NOMO-1 treated with DMSO at 0.1 percent for 48 hours (cell line): ENCODE measurements around the gene HIP1.
"Not testable (repeated sequence)": the region's sequence is repeated elsewhere in the genome, so short reads cannot be mapped to it uniquely, and the experiment has no call there.

Experiments
- DNase-seq: peaks from one replicate; lab custom pipeline; 2025; ENCODE audit not compliant: unreplicated experiment; lab: John Stamatoyannopoulos, UW

Gene HIP1

DNA sequence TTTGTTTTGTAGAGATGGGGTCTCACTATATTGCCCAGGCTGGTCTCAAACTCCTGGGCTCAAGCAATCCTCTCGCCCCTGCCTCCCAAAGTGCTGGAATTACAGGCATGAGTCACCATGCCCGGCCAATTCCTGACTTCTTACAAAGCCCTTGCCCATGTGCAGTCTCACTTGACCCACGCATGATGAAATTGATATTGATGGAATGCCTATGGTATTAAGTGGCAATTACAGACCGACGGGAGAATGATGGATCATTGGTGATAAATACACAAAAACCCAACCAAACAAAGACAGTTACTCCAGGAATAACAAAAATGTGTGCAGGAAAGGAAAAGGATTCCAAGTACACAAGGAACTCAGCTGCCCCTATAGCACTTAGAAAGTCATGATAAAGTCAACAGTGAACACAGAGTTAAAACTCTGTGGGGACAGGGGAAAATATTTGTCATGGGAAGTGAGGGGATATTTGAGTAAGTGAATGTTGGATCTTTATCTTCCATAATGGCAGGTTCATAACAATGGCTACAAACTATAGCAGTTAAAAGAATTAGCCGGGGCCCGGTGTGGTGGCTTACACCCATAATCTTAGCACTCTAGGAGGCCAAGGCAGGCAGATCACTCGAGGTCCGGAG lies 21.6 kb downstream of the HIP1 start:
- DNase-seq: no peak

DNA sequence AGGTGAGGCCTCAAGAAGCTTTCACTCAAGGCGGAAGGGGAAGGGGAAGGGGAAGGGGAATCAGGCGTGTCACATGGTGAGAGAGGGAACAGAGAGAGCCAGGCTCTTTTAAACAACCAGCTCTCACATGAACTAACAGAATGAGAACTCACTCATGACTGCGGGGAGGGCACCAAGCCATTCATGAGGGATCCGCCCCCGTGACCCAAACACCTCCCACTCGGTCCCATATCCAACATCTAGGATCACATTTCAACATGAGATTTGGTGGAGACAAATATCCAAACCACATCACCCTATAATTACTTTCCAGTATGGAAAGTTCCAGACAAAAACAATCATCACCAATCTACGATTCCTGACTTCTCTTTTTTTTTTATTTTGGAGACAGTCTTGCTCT lies 22.9 kb downstream of the HIP1 start:
- no peak for DNase-seq

DNA sequence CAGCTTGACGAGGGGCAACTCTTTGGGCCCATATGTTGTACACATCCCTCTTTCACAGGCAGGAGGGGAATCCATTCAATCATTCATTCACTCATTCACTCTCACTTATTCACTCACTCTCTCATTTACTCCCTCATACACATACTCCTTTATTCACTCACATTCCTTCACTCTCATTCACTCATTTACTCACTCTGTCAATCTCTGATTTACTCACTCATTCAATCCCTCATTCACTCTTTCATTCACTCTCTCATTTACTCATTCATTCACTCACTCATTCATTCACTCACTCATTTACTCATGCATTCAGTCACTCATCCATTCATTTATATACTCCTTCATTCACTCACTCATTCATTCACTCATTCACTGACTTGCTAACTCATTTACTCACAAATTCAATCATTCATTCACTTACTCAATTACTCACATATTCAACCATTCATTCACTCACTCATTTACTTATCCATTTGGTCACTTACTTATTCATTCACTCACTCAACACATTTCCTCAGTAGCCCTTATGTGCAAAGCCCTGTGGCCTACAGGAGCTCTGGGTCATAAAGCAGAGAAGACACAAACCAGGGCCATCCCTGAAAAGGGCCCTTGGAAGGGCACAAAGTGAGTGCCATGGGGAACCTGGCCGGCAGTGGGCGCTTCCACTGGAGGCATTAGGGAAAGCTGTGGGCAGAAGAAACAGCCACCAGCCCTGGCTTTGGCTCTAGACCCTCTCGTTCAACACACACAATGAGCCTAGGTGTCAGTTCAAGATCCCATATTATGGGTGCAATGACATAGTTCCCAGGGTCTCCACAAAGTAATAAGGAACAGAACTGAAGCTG lies 26.0 kb downstream of the HIP1 start:
- DNase-seq: no peak

DNA sequence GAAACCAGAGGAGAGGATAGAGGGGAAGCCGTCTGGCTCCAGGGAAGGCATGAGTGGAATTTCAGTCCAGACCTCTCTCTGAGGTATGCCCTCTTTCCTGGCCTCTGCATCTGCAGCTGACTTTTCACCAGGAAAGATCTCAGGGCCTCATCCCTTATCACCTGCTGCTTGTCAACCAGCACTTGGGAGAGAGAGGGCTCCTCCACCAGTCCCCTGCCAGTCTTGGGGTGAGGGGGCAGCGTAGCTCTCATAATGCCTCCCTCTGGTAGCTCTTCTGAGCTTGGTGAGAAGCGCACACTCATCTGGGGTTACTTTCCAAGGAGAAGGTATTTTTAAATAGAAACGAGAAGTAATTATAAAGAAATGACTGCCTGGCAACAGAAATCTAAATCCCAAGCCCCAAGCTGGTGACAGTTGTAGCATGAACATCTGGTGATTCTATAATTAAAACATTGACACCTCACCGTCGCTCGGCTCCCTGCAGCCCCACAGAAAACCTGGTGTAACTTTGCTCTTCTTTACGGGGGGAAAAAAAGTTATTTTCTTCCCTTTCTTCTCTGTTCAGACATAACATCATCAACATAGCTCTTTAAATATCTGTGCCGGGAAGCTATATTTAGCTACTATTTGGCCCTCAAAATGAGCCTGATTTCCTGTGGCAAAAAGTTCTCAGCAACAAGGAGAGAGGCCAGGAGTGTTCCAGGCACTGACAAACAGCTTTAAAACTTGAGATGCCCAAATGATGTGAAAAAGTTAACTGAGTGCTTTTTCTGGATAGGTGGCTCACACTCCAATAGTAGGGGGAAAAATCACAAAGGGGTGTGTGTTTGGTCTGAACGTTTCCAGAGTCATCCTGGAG lies 26.9 kb downstream of the HIP1 start:
- peak; percentile 100 for DNase-seq

DNA sequence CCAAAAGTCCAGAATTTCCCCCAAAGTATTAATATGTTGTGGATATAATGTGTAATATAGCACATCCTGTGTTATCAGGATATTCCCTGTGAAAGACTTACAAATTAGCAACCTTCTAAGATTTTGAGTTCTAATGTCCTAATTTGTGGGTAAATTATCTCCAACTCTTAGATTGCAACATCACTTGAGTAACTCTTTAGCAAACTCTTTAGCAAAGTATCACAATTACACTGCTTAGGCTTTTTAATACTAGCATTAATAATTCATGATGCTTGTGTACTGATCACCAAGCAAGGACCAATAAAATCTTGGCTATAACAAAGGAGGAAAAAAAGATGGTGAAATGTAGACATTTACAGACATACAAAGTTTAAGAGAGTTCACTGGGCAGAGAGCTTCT lies 27.7 kb downstream of the HIP1 start:
- DNase-seq: peak; percentile 89

DNA sequence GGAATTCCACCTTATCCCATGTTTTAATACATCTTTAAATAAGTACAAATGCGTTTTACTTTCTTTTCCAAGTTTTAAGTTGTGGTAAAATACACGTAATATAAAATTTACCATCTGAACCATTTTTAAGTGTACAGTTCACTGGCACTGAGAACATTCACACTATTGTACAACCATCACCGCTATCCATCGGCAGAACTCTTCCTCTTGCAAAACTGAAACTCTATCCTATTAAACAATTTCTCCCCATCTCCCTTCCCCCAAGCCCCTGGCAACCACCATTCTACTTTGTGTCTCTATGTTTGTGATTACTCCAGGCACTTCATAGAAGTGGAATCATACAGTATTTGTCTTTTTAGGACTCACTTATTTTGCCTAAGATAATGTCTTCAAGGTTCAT lies 33.8 kb downstream of the HIP1 start:
- peak; percentile 73 for DNase-seq

GRCh38 chr7:75702515-75702914 lies 36.2 kb downstream of the HIP1 start:
- no peak for DNase-seq

- DNase-seq: no peak
These were observed 38.7 kb downstream of the HIP1 start for GRCh38 chr7:75699993-75700392.

DNA sequence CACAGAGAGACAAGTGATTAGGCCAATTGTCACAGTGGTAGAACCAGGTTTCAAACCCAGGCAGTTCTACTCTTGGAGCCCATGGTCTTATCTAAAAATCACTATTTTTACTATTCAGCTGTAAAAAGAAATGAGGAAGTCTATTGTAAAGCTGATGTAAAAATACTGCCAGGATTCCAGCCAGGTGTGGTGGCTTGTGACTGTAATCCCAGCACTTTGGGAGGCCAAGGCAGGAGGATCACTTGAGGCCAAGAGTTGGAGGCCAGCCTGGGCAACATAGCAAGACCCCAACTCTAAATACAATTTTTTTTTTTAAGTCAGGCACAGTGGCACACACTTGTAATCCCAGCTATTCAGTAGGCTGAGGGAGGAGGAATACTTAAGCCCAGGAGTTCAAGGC lies 40.4 kb downstream of the HIP1 start:
- no peak for DNase-seq

- DNase-seq: no peak
These were observed 42.3 kb downstream of the HIP1 start for GRCh38 chr7:75696263-75697037.

GRCh38 chr7:75694638-75695399 lies 43.9 kb downstream of the HIP1 start:
- DNase-seq: no peak

DNA sequence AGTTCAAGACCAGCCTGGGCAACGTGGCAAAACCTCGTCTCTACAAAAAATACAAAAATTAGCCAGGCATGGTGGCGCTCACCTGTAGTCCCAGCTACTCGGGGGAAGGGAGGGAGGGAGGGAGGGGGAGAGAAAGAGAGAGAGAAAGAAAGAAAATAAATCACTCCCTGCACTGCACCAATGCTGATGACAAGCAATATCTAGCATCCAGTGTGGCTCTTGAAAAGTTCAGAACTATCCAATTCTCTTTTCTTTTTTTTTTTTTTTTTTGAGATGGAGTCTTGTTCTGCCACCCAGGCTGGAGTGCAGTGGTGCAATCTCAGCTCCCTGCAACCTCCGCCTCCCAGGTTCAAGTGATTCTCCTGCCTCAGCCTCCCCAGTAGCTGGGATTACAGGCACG lies 45.1 kb downstream of the HIP1 start:
- DNase-seq: not testable (repeated sequence)

- DNase-seq: no peak
These were observed 46.8 kb downstream of the HIP1 start for GRCh38 chr7:75691793-75692543.

DNA sequence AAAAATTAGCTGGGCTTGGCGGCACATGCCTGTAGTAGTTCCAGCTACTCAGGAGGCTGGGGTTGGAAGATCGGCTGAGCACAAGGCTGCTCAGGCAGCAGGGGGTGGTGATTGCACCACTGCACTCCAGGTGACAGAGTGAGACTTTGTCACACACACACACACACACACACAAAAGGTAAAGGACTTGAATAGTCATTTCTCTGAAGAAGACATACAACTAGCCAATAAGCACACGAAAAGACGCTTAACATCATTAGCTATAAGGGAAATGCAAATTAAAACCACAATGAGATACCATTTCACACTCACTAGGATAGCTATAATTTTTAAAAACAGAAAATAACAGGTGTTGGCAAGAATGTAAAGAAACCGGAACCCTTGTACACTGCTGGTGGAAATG lies 48.6 kb downstream of the HIP1 start:
- no peak for DNase-seq

DNA sequence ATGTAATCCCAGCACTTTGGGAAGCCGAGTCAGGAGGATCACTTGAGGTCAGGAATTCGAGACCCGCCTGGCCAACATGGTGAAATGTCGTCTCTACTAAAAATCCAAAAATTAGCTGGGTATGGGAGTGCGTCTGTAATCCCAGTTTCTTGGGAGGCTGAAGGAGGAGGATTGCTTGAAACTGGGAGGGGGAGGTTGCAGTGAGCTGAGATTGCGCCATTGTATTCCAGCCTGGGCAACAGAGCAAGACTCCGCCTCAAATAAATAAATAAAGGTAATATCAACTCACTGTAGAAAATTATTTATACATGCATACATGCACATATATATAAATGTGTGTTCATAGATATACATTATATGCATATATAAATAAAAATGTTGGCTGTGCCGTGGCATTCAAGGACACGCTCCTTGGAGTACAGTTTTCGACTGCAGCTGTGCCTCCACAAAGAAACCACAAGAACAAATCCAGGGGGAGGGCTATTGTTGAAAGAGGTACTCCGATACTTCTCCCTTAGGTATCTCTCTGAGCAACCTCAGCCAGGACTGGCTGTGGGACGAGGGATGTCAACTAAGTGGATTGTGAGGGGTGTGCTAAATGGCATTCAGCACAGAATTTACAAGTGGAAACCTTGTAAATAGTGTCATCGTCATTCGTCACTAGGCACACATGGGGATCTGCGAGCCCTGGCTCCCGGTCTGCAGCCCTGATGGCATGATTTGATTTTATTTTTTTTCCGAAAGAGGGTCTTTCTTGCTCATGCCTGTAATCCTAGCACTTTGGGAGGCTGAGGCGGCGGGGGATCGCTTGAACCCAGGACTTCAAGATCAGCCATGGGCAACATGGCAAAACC lies 49.3 kb downstream of the HIP1 start:
- DNase-seq: no peak

GRCh38 chr7:75688200-75689136 lies 50.3 kb downstream of the HIP1 start:
- no peak for DNase-seq

- no peak for DNase-seq
These were observed 51.3 kb downstream of the HIP1 start for GRCh38 chr7:75687246-75688088.
